GM21423 (cell line): ENCODE results near the gene PIK3IP1.

Experiments used
- ATAC-seq: cut with Tn5 transposase; IDR thresholded peaks from one replicate; pipeline ENCODE4 v1.9.1; 2021; ENCODE audit warnings: mild to moderate bottlenecking, moderate library complexity; ENCODE audit not compliant: unreplicated experiment

The PIK3IP1 gene

GRCh38 chr22:31313366-31314147 lies 21.3 kb upstream of the PIK3IP1 start:
- no peak for ATAC-seq

GRCh38 chr22:31308181-31308580 lies 15.9 kb upstream of the PIK3IP1 start:
- ATAC-seq = no peak

- ATAC-seq = no peak
These were observed 12.9 kb upstream of the PIK3IP1 start for GRCh38 chr22:31305194-31305593.

GRCh38 chr22:31302537-31302936 lies 10.2 kb upstream of the PIK3IP1 start:
- ATAC-seq = no peak

- ATAC-seq = no peak
These were observed 9.7 kb upstream of the PIK3IP1 start for GRCh38 chr22:31302006-31302405.

- no peak for ATAC-seq
These were observed 8.6 kb upstream of the PIK3IP1 start for GRCh38 chr22:31300896-31301295.

- no peak for ATAC-seq
These were observed 3.8 kb upstream of the PIK3IP1 start for GRCh38 chr22:31295831-31296657.

- ATAC-seq = no peak
These were observed 3.1 kb upstream of the PIK3IP1 start for GRCh38 chr22:31295360-31295759.

- no peak for ATAC-seq
These were observed 630 bp downstream of the PIK3IP1 start for GRCh38 chr22:31291481-31292235.

- peak; percentile 88 for ATAC-seq
These were observed 1.5 kb downstream of the PIK3IP1 start for GRCh38 chr22:31290494-31291471.

- no peak for ATAC-seq
These were observed 2.9 kb downstream of the PIK3IP1 start for GRCh38 chr22:31289344-31289743.

GRCh38 chr22:31288496-31289240 lies 3.6 kb downstream of the PIK3IP1 start:
- no peak for ATAC-seq

GRCh38 chr22:31287818-31288495 lies 4.3 kb downstream of the PIK3IP1 start:
- ATAC-seq = no peak

- no peak for ATAC-seq
These were observed 5.7 kb downstream of the PIK3IP1 start for GRCh38 chr22:31286360-31287255.

GRCh38 chr22:31284281-31285155 lies 7.8 kb downstream of the PIK3IP1 start:
- ATAC-seq = no peak

- ATAC-seq = no peak
These were observed 9.4 kb downstream of the PIK3IP1 start for GRCh38 chr22:31282748-31283468.
